Measurements from ENCODE around the gene PRMT7.
A peak's percentile ranks its signal among the peaks of the same experiment; 100 is the strongest.

The PRMT7 gene

GRCh38 chr16:68384288-68385161 lies 73.7 kb downstream of the PRMT7 start:
- Histone ChIP-seq H3K27me3 (ENCODE audit: insufficient read depth, low read length, poor library complexity) (no peaks in the 10 kb centered on the region), H3K27ac (ENCODE audit: low read length) (peak overlapping the region; percentile 98), H3K9me3 (ENCODE audit: insufficient read depth, low read length, severe bottlenecking) (no peaks in the 10 kb centered on the region), H3K4me2 (ENCODE audit: insufficient read depth, low read length) (no peak overlapping the region), H3K36me3 (ENCODE audit: insufficient read depth, low read length) (no peaks in the 10 kb centered on the region), H2AFZ (ENCODE audit: low read depth, low read length) (no peak overlapping the region), H3K9ac (ENCODE audit: low read depth, low read length) (no peak overlapping the region), H3K79me2 (ENCODE audit: insufficient read depth, low read length) (peaks cover 36% of the 10 kb centered on the region), H3K4me3 (ENCODE audit: low read depth in 1 of 2, low read length in 2 of 2) (no peak overlapping the region), H3K4me1 (ENCODE audit: insufficient read depth, low read length) (peaks cover 68% of the 10 kb centered on the region), H4K20me1 (ENCODE audit: insufficient read depth, low read length) (no peaks in the 10 kb centered on the region)
- TF ChIP-seq EZH2 (IDR thresholded peaks at IDR 0.05; ENCODE audit: borderline replicate concordance, low read depth, low read length, severe bottlenecking) (no peak), CTCF (IDR thresholded peaks at IDR 0.05; ENCODE audit: borderline replicate concordance, extremely low read depth, low read length, poor library complexity, severe bottlenecking) (peak; percentile 21)
- DNase-seq: no peak
- no peak for ATAC-seq (ENCODE audit: insufficient read depth, low read depth)

GRCh38 chr16:68385371-68385770 lies 74.6 kb downstream of the PRMT7 start:
- Histone ChIP-seq H3K9ac (ENCODE audit: low read depth, low read length) (no peak overlapping the region), H2AFZ (ENCODE audit: low read depth, low read length) (no peak overlapping the region), H3K27me3 (ENCODE audit: insufficient read depth, low read length, poor library complexity) (no peaks in the 10 kb centered on the region), H3K36me3 (ENCODE audit: insufficient read depth, low read length) (no peaks in the 10 kb centered on the region), H3K4me2 (ENCODE audit: insufficient read depth, low read length) (no peak overlapping the region), H3K79me2 (ENCODE audit: insufficient read depth, low read length) (peaks cover 34% of the 10 kb centered on the region), H3K27ac (ENCODE audit: low read length) (peak overlapping the region; percentile 39; the same call in 1 of the 2 replicates), H3K4me3 (ENCODE audit: low read depth in 1 of 2, low read length in 2 of 2) (no peak overlapping the region), H4K20me1 (ENCODE audit: insufficient read depth, low read length) (no peaks in the 10 kb centered on the region), H3K9me3 (ENCODE audit: insufficient read depth, low read length, severe bottlenecking) (no peaks in the 10 kb centered on the region), H3K4me1 (ENCODE audit: insufficient read depth, low read length) (peaks cover 65% of the 10 kb centered on the region)
- TF ChIP-seq CTCF (IDR thresholded peaks at IDR 0.05; ENCODE audit: borderline replicate concordance, extremely low read depth, low read length, poor library complexity, severe bottlenecking): no peak
- no peak for TF ChIP-seq EZH2 (IDR thresholded peaks at IDR 0.05; ENCODE audit: borderline replicate concordance, low read depth, low read length, severe bottlenecking)
- DNase-seq: no peak
- no peak for ATAC-seq (ENCODE audit: insufficient read depth, low read depth)

- DNase-seq (no peak), ATAC-seq (ENCODE audit: insufficient read depth, low read depth) (no peak)
- Histone ChIP-seq H3K27me3 (ENCODE audit: insufficient read depth, low read length, poor library complexity) (no peaks in the 10 kb centered on the region), H3K4me2 (ENCODE audit: insufficient read depth, low read length) (no peak overlapping the region), H4K20me1 (ENCODE audit: insufficient read depth, low read length) (no peaks in the 10 kb centered on the region), H3K9ac (ENCODE audit: low read depth, low read length) (no peak overlapping the region), H2AFZ (ENCODE audit: low read depth, low read length) (no peak overlapping the region), H3K4me1 (ENCODE audit: insufficient read depth, low read length) (peaks cover 53% of the 10 kb centered on the region), H3K36me3 (ENCODE audit: insufficient read depth, low read length) (no peaks in the 10 kb centered on the region), H3K9me3 (ENCODE audit: insufficient read depth, low read length, severe bottlenecking) (no peaks in the 10 kb centered on the region), H3K79me2 (ENCODE audit: insufficient read depth, low read length) (peaks cover 22% of the 10 kb centered on the region), H3K27ac (ENCODE audit: low read length) (no peak overlapping the region), H3K4me3 (ENCODE audit: low read depth in 1 of 2, low read length in 2 of 2) (no peak overlapping the region)
- TF ChIP-seq CTCF (IDR thresholded peaks at IDR 0.05; ENCODE audit: borderline replicate concordance, extremely low read depth, low read length, poor library complexity, severe bottlenecking): no peak
- TF ChIP-seq EZH2 (IDR thresholded peaks at IDR 0.05; ENCODE audit: borderline replicate concordance, low read depth, low read length, severe bottlenecking): no peak
Observed at GRCh38 chr16:68386628-68387027, 75.8 kb downstream of the PRMT7 start.

Data from DND-41 (cell line).